GM18873 (cell line): ENCODE measurements around the gene CACNA2D3.

Source experiments
- ATAC-seq: cut with Tn5 transposase; IDR thresholded peaks from one replicate; pipeline ENCODE4 v1.9.1; 2021; ENCODE audit warnings: mild to moderate bottlenecking, moderate library complexity, moderate number of reproducible peaks; ENCODE audit not compliant: unreplicated experiment, low FRiP score

CACNA2D3 gene

DNA sequence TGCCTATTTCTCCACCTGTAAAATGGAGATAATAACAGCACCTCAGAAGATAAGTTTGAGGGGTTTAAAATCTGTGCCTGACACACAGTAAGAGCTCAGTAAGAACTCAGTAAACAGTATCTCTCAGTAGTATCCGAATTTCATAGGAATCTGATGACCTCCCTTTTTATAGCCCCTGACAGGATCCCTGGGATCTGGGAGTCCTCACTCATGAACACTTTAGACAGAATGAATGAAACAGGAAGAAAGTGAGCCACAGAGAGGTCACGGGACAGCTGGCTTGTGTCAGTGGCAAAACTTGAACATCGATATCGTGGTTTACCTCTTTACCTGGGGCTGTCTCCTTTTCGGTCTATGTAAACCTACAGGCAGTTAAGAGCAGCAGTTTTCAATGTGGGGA is 754.3 kb downstream of the CACNA2D3 start:
- no peak for ATAC-seq

DNA sequence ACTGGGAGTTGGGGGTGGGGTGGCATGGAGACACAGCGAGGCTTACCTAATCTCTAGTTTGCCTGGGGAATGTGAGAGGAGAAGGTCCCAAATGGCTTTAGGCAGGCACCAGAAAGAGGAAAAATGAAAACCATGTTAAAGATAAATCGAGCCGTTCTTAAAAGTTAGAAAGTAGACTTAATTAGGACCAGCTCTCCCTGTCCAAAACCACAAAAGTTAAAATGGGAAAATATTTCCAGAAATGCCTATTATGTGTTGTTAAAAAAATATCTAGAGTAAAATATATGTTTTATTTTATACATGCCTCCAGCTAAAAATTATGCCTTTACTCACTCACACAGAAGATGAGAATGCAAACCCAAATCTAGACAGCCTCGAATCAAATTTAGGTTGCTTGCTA is 755.4 kb downstream of the CACNA2D3 start:
- no peak for ATAC-seq

DNA sequence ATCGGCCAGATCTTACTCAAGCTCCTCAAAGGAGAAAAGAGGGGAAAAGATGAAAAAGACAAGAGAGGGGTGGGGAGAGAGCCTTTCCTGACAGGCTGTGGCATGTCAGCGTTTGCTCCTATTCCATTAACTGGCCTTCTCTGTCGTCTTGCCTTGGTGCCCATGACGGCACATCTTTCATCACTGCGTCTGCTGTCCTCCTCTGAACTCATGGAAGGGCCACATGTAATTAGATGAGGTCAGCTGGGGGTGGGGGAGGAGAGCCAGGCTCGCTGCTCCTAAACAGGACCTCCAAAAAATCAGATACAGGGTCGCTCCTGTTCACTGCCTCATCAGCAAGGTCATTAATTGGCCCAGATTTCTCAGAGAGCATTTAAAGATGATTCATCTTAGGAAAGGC is 755.8 kb downstream of the CACNA2D3 start:
- ATAC-seq: no peak

DNA sequence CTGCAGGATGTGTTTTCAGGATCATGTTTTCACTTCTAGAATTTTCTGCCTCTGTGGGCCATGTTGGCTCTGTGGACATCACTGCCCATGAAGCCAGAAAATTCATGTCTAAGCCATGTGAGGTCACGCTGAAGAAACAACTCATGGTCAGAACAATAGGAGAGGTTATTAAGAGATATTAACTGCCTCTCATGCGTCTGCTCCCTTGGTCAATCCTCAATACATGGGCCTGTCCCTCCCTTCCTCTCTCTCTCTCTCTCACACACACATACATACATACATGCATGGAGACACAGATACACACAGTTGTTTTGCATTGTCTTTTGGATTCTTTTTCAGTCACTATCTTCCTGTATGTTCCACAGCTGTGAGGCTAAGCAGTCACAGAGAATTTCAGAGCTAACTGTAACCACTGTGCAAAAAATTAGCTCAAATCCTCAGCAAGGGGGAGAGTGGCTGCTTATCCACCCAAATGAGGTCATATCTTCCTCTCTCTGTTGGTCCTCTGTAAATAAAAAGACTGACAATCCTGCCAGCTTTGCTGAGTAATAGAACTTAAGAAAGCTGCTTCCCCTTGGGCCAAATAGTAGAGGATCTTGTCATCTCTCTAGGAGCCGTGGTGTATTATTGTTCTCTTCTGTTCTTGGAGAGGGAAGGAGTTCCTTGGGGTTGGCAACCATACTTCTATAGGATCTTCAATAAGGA is 759.9 kb downstream of the CACNA2D3 start:
- no peak for ATAC-seq

DNA sequence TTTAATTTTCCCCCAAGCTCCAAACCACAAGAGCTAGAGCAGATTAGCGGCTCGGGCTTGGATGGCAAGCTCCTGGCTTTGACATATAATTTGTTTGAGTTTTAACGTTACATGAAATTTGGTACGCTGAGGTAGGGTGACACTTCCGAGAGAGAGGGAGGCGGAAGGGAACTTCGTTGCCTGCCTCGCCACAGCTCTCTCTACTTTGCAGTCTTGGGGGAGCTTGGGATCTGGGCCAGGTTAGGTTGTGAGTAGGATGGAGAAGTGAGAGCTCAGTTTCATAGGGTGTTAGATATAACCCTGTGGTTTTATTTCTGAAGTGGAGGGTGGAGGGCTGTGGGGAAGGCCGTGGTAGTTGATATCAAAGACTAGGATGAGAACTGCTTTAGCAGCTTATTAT is 765.8 kb downstream of the CACNA2D3 start:
- no peak for ATAC-seq

DNA sequence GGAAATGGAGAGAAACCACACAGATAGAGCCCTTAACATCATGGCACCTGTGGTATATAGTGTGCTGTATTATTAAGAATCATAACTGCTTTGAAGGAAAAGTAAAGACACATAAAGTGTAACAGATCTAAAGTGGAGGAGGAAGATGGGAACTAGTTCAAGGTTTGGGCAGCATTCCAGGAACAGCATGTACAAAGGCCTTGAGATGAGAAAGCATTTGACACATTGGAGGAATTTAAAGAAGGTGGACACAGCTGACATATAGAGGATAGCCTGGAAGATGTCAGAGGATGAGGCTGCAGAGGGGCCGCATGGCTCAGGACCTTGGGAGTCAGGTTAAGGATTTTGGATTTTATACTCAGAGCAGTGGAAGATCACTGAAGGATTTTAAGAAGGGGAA is 766.5 kb downstream of the CACNA2D3 start:
- no peak for ATAC-seq

DNA sequence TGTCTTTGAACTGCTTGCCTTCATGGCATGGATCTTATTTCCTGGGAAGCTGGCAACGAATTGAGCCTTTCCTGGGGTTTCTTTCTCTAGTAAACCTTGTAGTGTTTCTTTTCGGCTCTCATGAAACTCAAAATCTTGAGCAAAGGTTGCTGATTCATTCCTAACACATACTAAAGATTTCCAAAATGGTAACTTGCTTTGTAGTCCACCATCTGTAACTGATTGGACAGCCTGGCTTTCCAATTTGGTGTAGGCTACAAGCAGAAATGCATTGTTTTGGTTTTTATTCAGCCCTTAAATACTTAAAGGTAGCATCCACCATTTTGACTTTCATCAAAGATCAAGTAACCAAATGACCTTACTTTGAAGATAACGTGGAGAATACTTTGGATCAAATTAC is 767.4 kb downstream of the CACNA2D3 start:
- ATAC-seq: no peak

DNA sequence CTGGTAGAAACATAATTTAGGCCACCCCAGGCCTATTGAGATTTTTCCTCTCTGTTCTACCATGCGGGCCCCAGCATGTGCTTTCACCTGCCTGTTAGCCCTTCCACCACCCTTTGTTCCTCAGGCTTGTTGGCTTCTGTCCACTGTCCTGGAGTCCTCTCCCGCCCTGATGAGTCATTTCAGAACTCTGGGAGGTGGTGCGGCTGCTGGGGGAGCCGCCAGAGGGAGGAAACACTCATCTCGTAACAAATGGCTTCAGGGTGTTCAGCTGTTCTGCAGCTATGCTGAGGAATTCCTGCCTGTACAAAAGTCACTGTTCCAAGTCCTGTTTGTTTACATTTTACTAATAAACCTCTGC is 769.2 kb downstream of the CACNA2D3 start:
- ATAC-seq: no peak

DNA sequence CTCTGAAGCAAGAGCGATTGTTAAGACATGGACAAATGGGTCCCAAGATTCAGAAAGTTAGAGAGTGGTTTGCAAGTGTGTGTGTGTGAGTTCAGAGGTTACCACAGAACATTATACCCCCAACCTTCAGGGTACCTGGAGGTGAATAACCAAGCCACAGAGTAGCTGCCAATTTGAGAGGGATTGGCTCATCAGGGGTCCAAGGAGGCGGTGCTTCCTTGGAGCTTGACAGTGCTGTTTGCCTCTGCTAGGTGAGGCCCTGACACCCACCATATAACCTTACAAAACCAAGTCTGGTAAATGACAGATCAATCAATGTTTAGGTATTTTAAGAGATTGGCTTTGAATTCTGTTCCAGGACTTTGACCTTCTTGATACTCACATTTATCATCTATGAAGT is 769.8 kb downstream of the CACNA2D3 start:
- ATAC-seq: no peak

DNA sequence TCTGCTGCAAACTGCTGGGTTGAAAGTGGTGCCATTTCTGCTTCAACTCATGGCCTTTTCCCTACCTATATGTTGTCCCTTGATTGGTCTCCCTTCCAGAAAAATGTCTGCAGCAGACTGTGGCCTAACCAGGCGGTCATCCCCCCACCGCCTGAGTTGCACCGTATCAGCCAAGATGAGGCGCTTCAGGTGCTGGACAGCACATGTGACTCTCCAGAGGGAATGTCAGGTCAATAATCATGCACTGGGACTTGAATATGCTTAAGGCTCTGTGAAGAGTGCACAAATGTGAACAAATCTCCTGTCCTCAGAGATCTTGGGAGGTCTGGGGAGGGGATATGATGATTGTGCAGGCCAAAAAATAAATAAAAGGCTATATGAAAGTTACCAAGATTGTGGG is 773.3 kb downstream of the CACNA2D3 start:
- no peak for ATAC-seq

DNA sequence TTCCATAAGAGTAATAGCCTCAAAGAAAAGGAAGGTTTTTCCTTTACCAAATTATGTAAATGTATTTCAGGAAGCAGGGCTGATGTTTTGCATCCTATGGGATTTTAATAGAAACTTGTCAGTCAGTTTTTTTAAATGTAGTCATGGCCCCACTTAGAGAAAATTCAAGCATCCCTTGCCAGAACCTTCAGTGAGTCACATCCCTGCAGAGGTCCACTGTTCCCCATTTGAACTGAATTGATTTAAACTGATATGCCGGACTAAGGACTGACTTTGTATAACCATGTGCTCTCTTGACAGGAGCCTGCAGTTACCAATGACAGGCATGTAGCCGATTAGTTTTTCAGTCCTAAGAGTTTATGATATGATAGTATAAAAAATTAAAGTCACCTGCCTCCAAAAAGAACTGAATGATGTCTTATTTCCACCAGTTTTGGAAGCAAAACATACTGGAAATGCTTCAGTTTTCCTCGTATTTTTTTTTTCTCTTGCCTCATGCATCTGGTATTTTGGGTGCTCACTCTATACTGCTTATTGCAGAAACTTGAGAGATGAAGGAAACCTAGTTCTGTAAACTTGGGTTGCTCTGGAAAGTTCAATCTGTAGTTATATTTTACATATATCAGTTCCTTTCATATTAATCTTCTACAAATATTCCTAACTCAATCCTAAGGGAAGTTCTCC is 774.8 kb downstream of the CACNA2D3 start:
- no peak for ATAC-seq

DNA sequence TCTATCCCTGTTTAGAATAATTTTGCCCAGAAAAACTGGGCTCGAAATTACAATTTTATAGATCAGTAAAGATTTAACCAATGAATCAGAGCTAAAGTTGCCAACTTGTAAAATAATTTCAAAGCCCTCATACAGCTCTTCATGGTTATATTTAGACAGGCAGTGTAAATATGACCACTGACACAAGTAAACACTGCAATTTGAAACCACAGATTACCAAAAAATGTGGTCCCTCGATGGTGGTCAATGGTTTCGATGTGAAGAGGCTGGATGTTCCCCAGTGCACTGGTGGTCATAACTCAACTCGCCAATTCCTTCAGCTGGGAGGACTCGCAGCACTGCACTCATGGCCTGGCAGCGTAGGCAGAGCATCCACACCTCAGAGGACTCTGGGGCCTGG is 776.9 kb downstream of the CACNA2D3 start:
- no peak for ATAC-seq

DNA sequence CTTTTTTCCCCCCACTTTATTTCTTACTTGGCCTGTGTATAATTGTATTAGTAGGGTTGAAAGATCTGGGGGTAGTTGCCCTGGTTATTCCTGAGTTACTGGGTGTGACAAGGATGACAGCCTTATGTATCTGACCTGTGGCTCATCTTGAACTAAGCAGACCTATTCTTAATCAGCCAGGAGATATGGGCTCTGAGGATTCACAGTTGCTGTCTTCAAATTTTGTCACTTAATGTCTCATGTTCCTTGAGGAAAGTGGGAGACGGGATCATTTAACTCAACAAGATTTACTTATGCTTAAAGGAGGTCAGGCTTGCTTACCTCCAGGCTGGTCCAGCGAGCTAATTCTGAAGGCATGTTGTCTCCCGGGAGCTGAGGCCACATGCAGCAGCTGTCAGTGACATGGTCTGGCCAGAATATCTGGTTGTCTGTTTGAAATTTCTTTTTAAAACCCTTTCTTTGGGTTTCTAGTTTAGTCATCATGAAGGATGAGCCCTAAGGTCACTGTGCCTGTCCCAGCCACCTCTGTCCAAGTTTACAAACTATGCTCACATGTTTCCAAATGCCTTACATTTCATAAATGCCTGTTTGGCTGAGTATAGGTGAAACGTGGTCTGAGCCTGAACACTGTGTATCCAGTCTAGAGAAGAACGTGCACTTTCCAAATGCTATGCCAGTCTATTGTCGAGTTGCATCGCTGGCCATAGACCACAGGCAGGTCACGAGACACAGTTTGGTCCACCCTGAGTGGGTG is 778.7 kb downstream of the CACNA2D3 start:
- no peak for ATAC-seq

DNA sequence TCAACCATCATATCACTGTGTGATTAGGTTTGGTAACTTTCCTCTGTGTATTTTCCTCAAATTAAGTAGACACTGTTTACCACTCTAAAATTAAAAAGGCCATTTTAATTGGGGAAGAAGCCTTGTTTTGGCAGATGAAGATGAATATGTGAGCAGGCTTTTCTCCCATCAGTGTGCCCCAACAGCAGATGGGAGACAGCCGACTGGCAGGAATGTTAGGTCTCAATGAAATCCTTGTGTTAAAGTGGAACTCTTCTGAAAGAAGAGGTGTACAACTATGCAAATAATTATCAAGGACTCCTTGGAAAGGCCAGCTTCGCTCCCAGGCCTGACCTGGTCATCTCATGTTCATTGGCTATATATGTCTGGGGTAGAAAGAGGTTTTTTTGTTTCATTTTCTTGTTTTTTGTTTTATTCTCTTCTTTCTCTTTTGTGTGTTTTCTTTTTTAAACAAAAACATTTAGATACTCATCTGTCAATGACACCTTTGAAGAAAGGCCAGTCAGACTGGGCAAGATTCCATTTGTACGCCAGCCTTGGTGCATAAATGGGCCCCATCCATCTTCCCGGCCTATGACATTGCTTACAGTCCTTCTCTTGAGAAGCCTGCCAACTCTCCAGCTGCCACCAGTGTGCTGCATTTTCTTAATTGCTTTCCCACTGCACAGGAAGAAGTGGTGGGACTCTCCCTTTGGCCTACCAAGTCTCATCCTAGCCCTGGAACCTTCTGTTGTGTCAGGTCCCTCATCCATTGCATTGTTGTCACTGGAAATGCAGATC is 779.7 kb downstream of the CACNA2D3 start:
- no peak for ATAC-seq

DNA sequence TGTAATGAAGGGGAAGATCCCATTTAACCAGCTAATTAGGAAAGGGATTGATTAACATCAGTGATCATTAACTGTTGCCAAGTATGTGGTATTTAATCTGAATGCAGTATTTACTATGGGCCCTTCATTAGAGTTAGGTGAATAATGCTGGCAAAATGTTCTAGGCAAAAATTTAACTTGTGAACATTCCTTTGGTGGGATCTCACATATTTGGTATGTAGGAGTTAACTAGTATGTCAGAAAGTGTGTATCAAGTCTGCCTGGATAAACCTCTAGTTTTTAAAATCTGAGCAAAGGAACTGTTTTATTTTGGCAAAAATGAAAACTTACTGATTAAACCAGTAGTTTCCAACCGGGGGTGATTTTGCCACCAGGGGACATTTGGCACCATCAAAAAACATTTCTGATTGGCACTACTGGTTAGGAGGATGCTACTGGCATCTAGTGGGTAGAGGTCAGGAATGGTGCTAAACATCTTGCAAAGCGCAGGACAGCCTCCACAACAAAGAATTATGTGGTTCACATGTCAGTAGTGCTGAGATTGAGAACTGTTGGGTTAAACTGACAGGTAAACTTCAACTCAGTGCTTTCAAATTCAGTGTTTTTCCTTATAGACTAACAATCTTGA is 783.0 kb downstream of the CACNA2D3 start:
- ATAC-seq: no peak

DNA sequence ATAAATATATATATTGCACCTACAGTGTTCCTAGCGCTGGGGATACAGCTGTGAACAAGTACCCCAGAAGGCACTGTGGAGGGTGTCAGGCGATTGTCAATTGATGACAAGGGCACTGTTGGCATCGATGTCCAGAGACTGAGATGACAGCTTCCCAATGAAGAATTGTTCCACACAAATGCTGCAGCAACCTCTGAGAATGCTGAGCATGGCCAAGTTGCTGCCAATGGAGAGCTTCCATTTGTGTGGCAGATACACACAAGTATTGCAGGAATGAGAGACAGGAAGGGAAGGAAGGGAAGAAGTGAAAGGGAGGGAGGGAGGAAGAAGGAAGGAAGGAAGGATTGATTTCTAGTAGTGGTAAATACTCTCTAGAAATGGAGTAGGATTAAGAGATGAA is 783.6 kb downstream of the CACNA2D3 start:
- ATAC-seq: no peak

DNA sequence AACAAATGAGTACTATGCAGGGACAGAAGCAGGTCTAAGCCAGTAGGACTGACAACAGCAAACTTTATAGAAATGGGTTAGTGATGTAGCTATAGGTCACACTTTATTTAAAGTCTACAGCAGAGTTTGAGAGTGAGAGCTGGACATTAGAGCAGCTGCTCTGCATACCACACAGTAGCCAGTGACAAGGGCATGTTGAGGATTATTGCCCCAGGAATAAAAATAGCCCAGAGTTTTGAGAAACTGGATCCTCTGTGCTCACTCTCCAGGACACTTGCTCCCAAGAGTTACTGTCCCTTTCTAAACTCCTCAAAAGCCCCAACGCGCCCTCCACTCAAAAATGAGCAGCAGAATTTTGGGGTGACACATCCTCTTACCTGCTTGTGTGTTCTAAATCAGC is 784.4 kb downstream of the CACNA2D3 start:
- no peak for ATAC-seq

DNA sequence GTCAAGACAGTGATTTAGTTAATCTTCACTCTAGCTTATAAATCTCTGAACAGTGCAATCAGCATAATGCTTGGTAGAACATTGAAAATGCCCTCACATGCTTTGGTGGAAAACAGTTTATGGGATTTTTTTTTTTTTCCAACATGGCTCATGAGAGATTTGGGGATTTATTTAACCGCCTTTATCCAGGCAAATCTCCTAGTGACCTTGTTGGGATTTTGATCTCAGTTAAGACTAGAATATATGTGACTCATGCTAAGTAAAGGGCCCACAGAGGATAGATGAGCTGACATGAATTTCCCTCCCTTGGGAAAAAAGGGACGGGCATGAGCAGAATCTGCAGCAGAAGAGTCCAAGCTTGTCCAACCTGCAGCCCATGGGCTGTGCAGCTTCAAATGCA is 786.8 kb downstream of the CACNA2D3 start:
- ATAC-seq: no peak

DNA sequence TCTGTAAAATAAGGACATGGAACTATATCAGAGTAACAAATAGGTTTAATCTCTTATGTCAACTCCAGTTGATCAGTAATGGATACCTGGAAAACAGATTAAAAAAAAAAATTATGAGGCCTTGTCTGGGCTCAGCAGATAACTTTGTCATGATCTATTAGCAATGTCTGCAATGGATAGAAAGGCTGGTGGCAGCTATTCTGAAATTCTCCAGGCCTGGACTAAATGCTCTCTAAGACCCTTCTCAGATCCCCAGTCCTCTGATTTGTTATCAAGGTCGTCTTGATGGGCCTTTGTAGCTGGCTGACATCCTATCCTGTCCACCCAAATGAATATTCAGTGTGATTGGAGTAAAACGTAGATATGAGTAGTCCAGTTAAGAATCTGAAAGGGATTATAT is 791.8 kb downstream of the CACNA2D3 start:
- no peak for ATAC-seq

DNA sequence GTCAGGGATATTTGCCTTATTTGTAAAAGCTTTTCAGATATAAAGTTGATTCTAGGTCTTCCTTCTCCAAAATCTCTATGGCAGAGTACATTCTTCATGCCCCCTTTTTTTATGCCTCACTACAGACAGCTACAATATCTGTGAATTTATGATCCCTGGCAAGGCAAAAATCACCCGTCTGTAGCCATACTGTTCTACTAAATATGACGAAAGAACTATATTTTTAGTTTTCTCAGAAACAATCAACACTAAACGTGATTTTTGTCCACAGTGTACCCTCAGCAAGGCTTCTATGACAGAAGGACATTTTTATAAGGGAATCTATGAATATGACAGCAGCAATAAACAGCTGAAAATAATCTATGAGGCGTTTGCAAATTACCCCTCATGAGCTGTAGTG is 792.8 kb downstream of the CACNA2D3 start:
- ATAC-seq: no peak

DNA sequence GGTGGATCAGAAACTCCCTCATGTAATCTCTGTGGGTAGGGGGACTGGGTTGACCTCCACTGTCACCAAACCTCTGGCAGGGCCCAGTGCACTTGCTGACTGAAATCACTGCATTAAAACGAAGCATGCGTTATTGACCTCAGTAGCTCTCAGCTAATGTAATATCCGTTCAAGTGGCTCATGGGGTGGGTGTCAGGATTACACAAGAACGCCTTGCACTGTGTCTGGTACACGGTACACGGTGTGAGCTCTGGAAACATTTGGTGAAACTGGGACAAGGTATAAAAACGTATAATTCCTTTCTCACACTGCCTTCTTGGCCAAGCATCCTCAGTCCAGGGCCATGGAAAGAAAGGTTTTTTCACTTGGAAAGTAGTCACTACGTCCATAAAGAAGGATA is 793.6 kb downstream of the CACNA2D3 start:
- no peak for ATAC-seq
